T-helper 2 cell treated with Interferon-gamma antibody and Interleukin-4, amounts not matched to agents 5 μg/mL and 100 μg/mL, for 36 hours (primary cell): Measurements from ENCODE around the gene SPAG4.
A peak's percentile ranks its signal among the peaks of the same experiment; 100 is the strongest.

Source experiments
- DNase-seq: peaks from one replicate; pipeline ENCODE4 v3.0.0; 2021; ENCODE audit warnings: low spot score
- H3K27ac Mint-ChIP-seq: one replicate; pipeline ENCODE4 v1.8.0; 2021; ENCODE audit warnings: mild to moderate bottlenecking, mixed read lengths
- H3K27me3 Mint-ChIP-seq: one replicate; pipeline ENCODE4 v1.8.0; 2021; ENCODE audit warnings: low read depth, mixed read lengths
- H3K36me3 Mint-ChIP-seq: one replicate; pipeline ENCODE4 v1.8.0; 2021; ENCODE audit warnings: low read depth, mixed read lengths
- H3K4me1 Mint-ChIP-seq: one replicate; pipeline ENCODE4 v1.8.0; 2021; ENCODE audit warnings: low read depth, mixed read lengths
- H3K4me3 Mint-ChIP-seq: one replicate; pipeline ENCODE4 v1.8.0; 2022; ENCODE audit warnings: mild to moderate bottlenecking, moderate library complexity, mixed read lengths
- H3K9me3 Mint-ChIP-seq: one replicate; pipeline ENCODE4 v1.8.0; 2021; ENCODE audit warnings: mixed read lengths

The SPAG4 gene

DNA sequence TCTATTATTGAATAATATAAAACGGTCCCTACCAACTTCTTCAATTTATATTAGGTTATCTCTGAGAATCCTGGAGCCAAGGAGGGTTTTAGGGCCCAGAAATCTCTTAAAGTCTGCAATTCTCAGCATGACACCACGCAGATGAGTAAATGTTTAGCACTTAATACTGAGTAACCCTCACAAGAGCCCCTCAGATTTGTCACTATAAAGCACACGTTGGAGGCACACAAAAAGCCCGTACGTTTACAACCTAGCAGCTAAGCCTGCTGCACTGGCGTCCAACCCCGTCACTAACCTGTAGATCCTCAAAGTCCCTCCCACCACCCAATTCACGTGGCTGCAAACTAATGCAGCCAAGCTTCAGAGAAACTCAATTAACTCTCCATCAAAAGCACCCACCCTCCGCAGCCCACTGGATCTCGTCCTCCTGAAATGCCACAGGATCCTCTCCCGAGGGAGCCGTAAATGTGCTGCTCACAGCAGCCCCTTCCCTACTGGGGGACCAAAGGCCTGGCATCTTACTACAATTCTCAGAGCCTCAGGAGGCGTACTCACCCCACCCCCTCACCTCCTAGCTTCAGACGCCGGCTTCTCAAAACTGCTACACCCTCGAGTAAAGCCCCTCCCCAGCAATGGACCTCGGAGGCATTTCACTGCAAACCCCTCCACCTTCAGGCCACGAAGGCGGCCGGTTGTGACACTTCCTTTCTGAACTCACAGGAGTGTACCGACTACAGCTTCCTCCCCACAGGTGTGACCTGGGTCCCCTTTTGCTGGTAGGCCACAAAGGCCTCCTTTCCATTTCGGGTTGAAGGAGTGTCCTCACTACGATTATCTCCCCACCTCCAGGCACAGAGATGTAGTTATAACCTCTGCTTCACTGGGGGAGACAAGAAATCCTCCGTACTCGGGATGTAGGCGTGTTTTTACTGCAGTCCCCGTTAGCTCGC lies 48.2 kb downstream of the SPAG4 start:
- peaks cover 30% of the 10 kb centered on the region for H3K36me3 Mint-ChIP-seq
- H3K27me3 Mint-ChIP-seq: no peaks in the 10 kb centered on the region
- peak; percentile 56 for DNase-seq
- peak overlapping the region; percentile 99 for H3K27ac Mint-ChIP-seq
- peak overlapping the region; percentile 94 for H3K4me3 Mint-ChIP-seq
- H3K9me3 Mint-ChIP-seq: no peaks in the 10 kb centered on the region
- H3K4me1 Mint-ChIP-seq: peaks cover 47% of the 10 kb centered on the region

DNA sequence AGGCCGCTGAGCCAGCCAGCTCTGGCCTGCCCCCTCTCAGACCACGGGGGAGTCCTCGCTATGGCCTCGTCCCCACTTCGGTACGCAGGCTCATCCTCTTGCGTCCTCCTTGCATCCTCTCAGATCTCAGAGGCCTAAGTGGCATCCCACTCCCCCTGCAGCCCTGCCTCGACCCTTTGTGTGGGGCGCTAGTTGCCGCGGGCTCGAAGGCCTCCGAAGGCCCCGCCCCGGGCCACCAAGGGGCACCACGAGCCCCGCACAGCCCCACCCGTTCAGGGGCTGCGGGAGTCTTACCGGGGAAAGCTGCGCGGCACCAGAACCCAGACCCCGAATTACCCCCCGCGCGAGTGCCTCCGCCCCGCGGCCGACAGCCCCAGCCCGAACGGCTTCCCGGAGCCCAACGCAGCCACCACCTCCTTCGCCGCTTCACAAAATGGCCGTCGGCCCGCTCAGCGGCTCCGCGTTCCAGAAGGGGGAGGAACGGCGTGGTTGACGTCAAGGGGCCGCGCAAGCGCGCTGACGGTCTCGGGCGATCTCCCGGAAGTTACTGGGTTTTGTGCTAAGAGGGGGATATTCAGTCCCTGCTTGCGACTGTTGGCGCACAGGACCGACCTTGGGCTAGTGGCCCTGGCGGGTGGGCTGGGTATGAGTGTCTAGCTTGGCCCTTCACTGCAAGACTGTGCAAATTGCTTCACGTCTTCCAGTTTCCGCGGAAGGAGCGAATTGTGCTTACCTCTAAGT lies 49.0 kb downstream of the SPAG4 start, which contains the start of the genes CPNE1 and RBM12:
Gene CPNE1 (minus strand): TSS at position 435 of the 741 bp plus-strand sequence. CDS start 31,977 bp downstream, outside the sequence.
Gene RBM12 (minus strand): TSS at position 435 of the 741 bp plus-strand sequence. CDS start 9,578 bp downstream, outside the sequence.
- H3K4me1 Mint-ChIP-seq: peaks cover 41% of the 10 kb centered on the region
- peak within 1 kb of the TSS; percentile 99 for H3K27ac Mint-ChIP-seq
- peak; percentile 92 for DNase-seq
- peaks cover 27% of the 10 kb centered on the region for H3K36me3 Mint-ChIP-seq
- no peaks in the 10 kb centered on the region for H3K27me3 Mint-ChIP-seq
- H3K9me3 Mint-ChIP-seq: no peaks in the 10 kb centered on the region
- H3K4me3 Mint-ChIP-seq: peak within 1 kb of the TSS; percentile 94

DNA sequence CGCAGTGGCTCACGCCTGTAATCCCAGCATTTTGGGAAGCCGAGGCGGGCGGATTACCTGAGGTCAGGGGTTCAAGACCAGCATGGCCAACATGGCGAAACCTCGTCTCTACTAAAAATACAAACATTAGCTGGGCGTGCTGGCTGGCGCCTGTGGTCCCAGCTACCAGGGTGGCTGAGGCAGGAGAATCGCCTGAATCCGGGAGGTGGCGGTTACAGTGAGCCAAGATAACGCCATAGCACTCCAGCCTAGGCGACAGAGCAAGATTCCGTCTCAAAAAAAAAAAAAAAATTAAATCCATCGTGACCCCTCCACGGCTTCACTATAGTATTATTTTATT lies 50.3 kb downstream of the SPAG4 start:
- Mint-ChIP-seq H3K4me1 (peaks cover 28% of the 10 kb centered on the region), H3K4me3 (no peak overlapping the region), H3K27me3 (no peaks in the 10 kb centered on the region), H3K27ac (peak overlapping the region; percentile 47), H3K9me3 (no peaks in the 10 kb centered on the region), H3K36me3 (peaks cover 34% of the 10 kb centered on the region)
- no peak for DNase-seq

DNA sequence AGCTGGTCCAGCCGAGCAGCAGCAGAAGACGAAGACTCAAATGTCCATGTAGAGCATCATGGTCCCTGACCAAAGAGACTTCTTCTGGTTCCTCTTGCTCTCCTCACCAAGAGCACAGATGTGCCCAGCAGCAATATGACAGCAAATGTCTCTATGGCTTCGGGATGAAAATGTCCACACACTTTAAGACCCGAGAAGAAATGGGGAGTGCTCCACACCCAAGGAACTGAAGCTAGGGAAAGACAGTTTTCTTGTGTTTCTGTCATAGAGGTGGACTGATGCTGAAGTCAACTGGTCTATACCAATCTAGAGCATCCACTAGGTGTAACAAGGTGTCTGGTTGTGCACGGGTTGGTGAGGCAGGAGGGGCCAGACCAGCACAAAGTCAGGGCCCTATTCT lies 53.6 kb downstream of the SPAG4 start:
- Mint-ChIP-seq H3K36me3 (peaks cover 30% of the 10 kb centered on the region), H3K4me1 (peaks cover 3% of the 10 kb centered on the region), H3K27ac (no peak overlapping the region), H3K27me3 (no peaks in the 10 kb centered on the region), H3K9me3 (no peaks in the 10 kb centered on the region), H3K4me3 (no peak overlapping the region)
- no peak for DNase-seq

DNA sequence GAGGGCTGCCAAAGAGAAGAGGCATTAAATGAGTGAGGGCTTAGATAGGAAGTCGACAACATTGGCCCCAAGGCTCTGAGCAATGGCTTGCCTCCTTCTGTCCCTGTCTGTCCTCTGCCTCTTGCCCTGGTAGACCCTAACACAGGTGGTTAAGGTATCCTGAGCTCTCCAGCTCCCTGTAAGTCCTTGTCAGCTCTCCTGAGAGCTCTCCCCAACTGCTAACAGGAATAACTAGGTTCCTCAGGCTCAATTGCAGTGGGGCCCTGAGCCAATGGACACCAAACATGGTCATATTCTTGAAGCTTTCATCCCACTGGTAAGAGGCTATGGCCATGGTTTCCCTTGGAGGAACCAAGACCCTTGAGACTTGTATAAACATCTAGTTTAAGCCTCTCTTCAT lies 54.1 kb downstream of the SPAG4 start:
- Mint-ChIP-seq H3K27me3 (no peaks in the 10 kb centered on the region), H3K4me1 (peaks cover 3% of the 10 kb centered on the region), H3K4me3 (no peak overlapping the region), H3K27ac (no peak overlapping the region), H3K9me3 (no peaks in the 10 kb centered on the region), H3K36me3 (peaks cover 30% of the 10 kb centered on the region)
- no peak for DNase-seq
